ENCODE results near the gene MOV10L1. TPM values are rescaled to one million over a fixed set of nuclear protein-coding genes. Genes with fewer than 3 reads are reported as not detected.
A peak's percentile ranks its signal among the peaks of the same experiment; 100 is the strongest.

The MOV10L1 gene
- total RNA-seq, 4 donors from 2014 or later = 0.33 to 1.5 (median 1.0) TPM

- 81 to 82% methylated on average over 5 of the region's 5 CpGs for WGBS, 2 donors
- H3K27ac ChIP-seq = no peak overlapping the region
- intact Hi-C loops (cut with DNase I) = no loop called here
- no peak for DNase-seq
- peaks cover 5% of the 10 kb centered on the region for H3K27me3 ChIP-seq
- TF ChIP-seq CTCF (IDR thresholded peaks at IDR 0.05) (no peak), POLR2A (IDR thresholded peaks at IDR 0.05) (no peak)
- no peaks in the 10 kb centered on the region for H3K36me3 ChIP-seq
- H3K4me1 ChIP-seq = no peaks in the 10 kb centered on the region
- H3K4me3 ChIP-seq (replicated peaks in 1 of 3) = no peak overlapping the region
- H3K9me3 ChIP-seq = no peaks in the 10 kb centered on the region
Measured at GRCh38 chr22:50092342-50092741, 2.5 kb downstream of the MOV10L1 start.

- 89 to 92% methylated on average over 3 of the region's 3 CpGs for WGBS, 2 donors
- intact Hi-C loops (cut with DNase I) = no loop called here
- TF ChIP-seq POLR2A (IDR thresholded peaks at IDR 0.05) (no peak), CTCF (IDR thresholded peaks at IDR 0.05) (no peak)
Measured at GRCh38 chr22:50098052-50098451, 8.2 kb downstream of the MOV10L1 start.

GRCh38 chr22:50101870-50102565 lies 12.2 kb downstream of the MOV10L1 start:
- no peak for DNase-seq
- Histone ChIP-seq H3K9me3 (no peaks in the 10 kb centered on the region), H3K36me3 (no peaks in the 10 kb centered on the region), H3K27me3 (no peaks in the 10 kb centered on the region), H3K4me3 (replicated peaks in 1 of 3) (no peak overlapping the region), H3K27ac (no peak overlapping the region), H3K4me1 (no peaks in the 10 kb centered on the region)
- intact Hi-C loops (cut with DNase I) = no loop called here
- WGBS, 2 donors = 65 to 68% methylated on average over 10 of the region's 10 CpGs
- TF ChIP-seq CTCF (IDR thresholded peaks at IDR 0.05) (no peak), POLR2A (IDR thresholded peaks at IDR 0.05) (no peak)

More at GRCh38 chr22:50098052-50098451, 8.2 kb downstream of the MOV10L1 start:
- H3K36me3 ChIP-seq = no peaks in the 10 kb centered on the region
- no peak for DNase-seq
- H3K27ac ChIP-seq = no peak overlapping the region
- H3K27me3 ChIP-seq = no peaks in the 10 kb centered on the region
- no peaks in the 10 kb centered on the region for H3K9me3 ChIP-seq
- no peaks in the 10 kb centered on the region for H3K4me1 ChIP-seq
- H3K4me3 ChIP-seq (replicated peaks in 1 of 3) = no peak overlapping the region

- H3K4me3 ChIP-seq (replicated peaks in 1 of 3) = no peak overlapping the region
- TF ChIP-seq POLR2A (IDR thresholded peaks at IDR 0.05) (no peak), CTCF (IDR thresholded peaks at IDR 0.05) (peak in 1 of 6 experiments; percentile 22)
- 55 to 63% methylated on average over 11 of the region's 11 CpGs for WGBS, 2 donors
- intact Hi-C loops (cut with DNase I) = no loop called here
- no peak overlapping the region for H3K27ac ChIP-seq
- no peaks in the 10 kb centered on the region for H3K9me3 ChIP-seq
- peak; percentile 32 to 49 for DNase-seq
- H3K27me3 ChIP-seq = no peaks in the 10 kb centered on the region
- no peaks in the 10 kb centered on the region for H3K36me3 ChIP-seq
- H3K4me1 ChIP-seq = no peaks in the 10 kb centered on the region
Measured at GRCh38 chr22:50102946-50103345, 13.1 kb downstream of the MOV10L1 start.

- WGBS, 2 donors = 82 to 87% methylated on average over 6 of the region's 6 CpGs
- Histone ChIP-seq H3K9me3 (no peaks in the 10 kb centered on the region), H3K27ac (no peak overlapping the region), H3K4me1 (no peaks in the 10 kb centered on the region), H3K27me3 (no peaks in the 10 kb centered on the region), H3K4me3 (replicated peaks in 1 of 3) (no peak overlapping the region), H3K36me3 (no peaks in the 10 kb centered on the region)
- TF ChIP-seq POLR2A (IDR thresholded peaks at IDR 0.05) (no peak), CTCF (IDR thresholded peaks at IDR 0.05) (no peak)
- intact Hi-C loops (cut with DNase I) = no loop called here
- no peak for DNase-seq
Measured at GRCh38 chr22:50104141-50104544, 14.3 kb downstream of the MOV10L1 start.

Measured in thyroid gland (tissue), 4 donors.